Neural progenitor cell (in vitro differentiated cells): ENCODE data around the gene MAD1L1. TPM values are rescaled to one million over a fixed set of nuclear protein-coding genes. Genes with fewer than 3 reads are reported as not detected.

Source experiments
- DNase-seq: peaks from one replicate; pipeline ENCODE4 v3.0.0-alpha.2; 2016; ENCODE audit warnings: low spot score
- H2AFZ ChIP-seq: fragments of 200-600 bp; sonication (generic); replicated peaks from 2 replicates; pipeline ENCODE4 v1.6.1; 2016; ENCODE audit warnings: antibody characterized with exemption
- H3F3A ChIP-seq: fragments of 200-600 bp; sonication (generic); 2 replicates; pipeline ENCODE4 v1.6.1; 2016; ENCODE audit warnings: antibody characterized with exemption, low read depth
- H3K27ac ChIP-seq: fragments of 200-600 bp; sonication (generic); 2 replicates; pipeline ENCODE4 v1.5.1; 2016; ENCODE audit warnings: mild to moderate bottlenecking
- H3K27me3 ChIP-seq: fragments of 200-600 bp; sonication (generic); 2 replicates; pipeline ENCODE4 v1.6.1; 2016; ENCODE audit warnings: mild to moderate bottlenecking, moderate library complexity
- H3K36me3 ChIP-seq: fragments of 200-600 bp; sonication (generic); 2 replicates; pipeline ENCODE4 v1.5.1; 2016
- H3K4me1 ChIP-seq: fragments of 200-600 bp; sonication (generic); 2 replicates; pipeline ENCODE4 v1.6.1; 2016; ENCODE audit warnings: mixed run types
- H3K4me2 ChIP-seq: fragments of 200-600 bp; sonication (generic); 2 replicates; pipeline ENCODE4 v1.6.1; 2016
- H3K4me3 ChIP-seq: fragments of 200-600 bp; sonication (generic); 2 replicates; pipeline ENCODE4 v1.5.1; 2016
- H3K79me2 ChIP-seq: fragments of 200-600 bp; sonication (generic); 2 replicates; pipeline ENCODE4 v1.6.1; 2016; ENCODE audit warnings: low read depth
- H3K9ac ChIP-seq: fragments of 200-600 bp; sonication (generic); 2 replicates; pipeline ENCODE4 v1.6.1; 2016
- H3K9me3 ChIP-seq: fragments of 200-600 bp; sonication (generic); 2 replicates; pipeline ENCODE4 v1.5.1; 2016; ENCODE audit warnings: low read depth
- H4K20me1 ChIP-seq: fragments of 200-600 bp; sonication (generic); 2 replicates; pipeline ENCODE4 v1.6.1; 2016; ENCODE audit warnings: low read depth
- H3K27ac Mint-ChIP-seq: 3 replicates; pipeline ENCODE4 v1.8.0; 2021; ENCODE audit warnings: mixed read lengths
- H3K27me3 Mint-ChIP-seq: 2 replicates; pipeline ENCODE4 v1.8.0; 2022; ENCODE audit warnings: low read depth, mild to moderate bottlenecking, inconsistent platforms, moderate library complexity, mixed read lengths; ENCODE audit not compliant: insufficient read depth
- H3K36me3 Mint-ChIP-seq: 3 replicates; pipeline ENCODE4 v1.8.0; 2021; ENCODE audit warnings: mixed read lengths
- H3K4me1 Mint-ChIP-seq: 3 replicates; pipeline ENCODE4 v1.8.0; 2021; ENCODE audit warnings: mixed read lengths
- H3K4me3 Mint-ChIP-seq: 3 replicates; pipeline ENCODE4 v1.8.0; 2021; ENCODE audit warnings: mild to moderate bottlenecking, moderate library complexity, mixed read lengths
- H3K9me3 Mint-ChIP-seq: 3 replicates; pipeline ENCODE4 v1.8.0; 2020; ENCODE audit warnings: mixed read lengths
- CTCF ChIP-seq: fragments of 200-600 bp; sonication (generic); IDR thresholded peaks from 2 replicates; pipeline ENCODE4 v1.5.1; 2017; ENCODE audit warnings: antibody characterized with exemption, mild to moderate bottlenecking
- EZH2 ChIP-seq: fragments of 200-600 bp; sonication (generic); IDR thresholded peaks from 2 replicates; pipeline ENCODE4 v1.6.1; 2017; ENCODE audit warnings: antibody characterized with exemption, mild to moderate bottlenecking, moderate library complexity
- EZH2phosphoT487 ChIP-seq: fragments of 200-600 bp; sonication (generic); IDR thresholded peaks from 2 replicates; pipeline ENCODE4 v1.6.1; 2017; ENCODE audit warnings: antibody characterized with exemption
- total RNA-seq: library from RNA; depleted of rRNA; stranded (reverse); fragments of >200 nt; gene quantifications from 2 replicates; pipeline ENCODE4 v1.2.3, GENCODE V29; 2015; ENCODE audit warnings: low replicate concordance

Gene MAD1L1
- total RNA-seq, 1 donor from 2014 or later, result 23.7 TPM

DNA sequence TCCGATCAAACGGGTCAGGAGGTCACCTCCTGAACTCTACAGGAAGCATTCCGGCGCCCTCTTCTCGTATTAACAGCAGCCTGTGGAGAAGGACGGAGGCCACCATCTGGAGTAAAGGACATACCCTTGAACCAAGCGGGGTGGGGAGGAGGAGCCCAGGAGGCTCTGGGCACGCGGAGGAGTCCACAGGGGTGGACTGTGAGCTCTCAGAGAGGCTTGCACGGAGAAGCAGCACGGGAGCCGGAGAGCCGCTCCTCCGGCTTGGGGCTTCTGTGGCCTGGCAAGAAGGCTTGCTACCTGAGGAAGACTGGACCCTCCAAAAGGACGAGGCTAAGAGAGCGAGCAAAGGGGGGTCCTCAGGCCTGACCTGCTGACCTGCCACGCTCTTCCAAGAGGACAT, 77.9 kb downstream of the MAD1L1 start:
- Mint-ChIP-seq H3K4me1 (peaks cover 37% of the 10 kb centered on the region), H3K27ac (no peak overlapping the region), H3K27me3 (no peaks in the 10 kb centered on the region), H3K9me3 (no peaks in the 10 kb centered on the region), H3K4me3 (no peak overlapping the region), H3K36me3 (peaks cover 17% of the 10 kb centered on the region)
- Histone ChIP-seq H3K79me2 (peaks cover 5% of the 10 kb centered on the region), H2AFZ (no peak overlapping the region), H3K4me2 (no peak overlapping the region), H3K36me3 (no peaks in the 10 kb centered on the region), H3K27ac (no peak overlapping the region), H3K9me3 (no peaks in the 10 kb centered on the region), H3K9ac (no peak overlapping the region), H4K20me1 (peaks cover 22% of the 10 kb centered on the region), H3K4me3 (no peak overlapping the region), H3K27me3 (no peaks in the 10 kb centered on the region), H3K4me1 (peaks cover 21% of the 10 kb centered on the region), H3F3A (peaks cover 13% of the 10 kb centered on the region)
- DNase-seq, result no peak
- TF ChIP-seq EZH2 (no peak), CTCF (no peak), EZH2phosphoT487 (no peak)

- Histone ChIP-seq H3K9me3 (no peaks in the 10 kb centered on the region), H3K27ac (no peak overlapping the region), H2AFZ (no peak overlapping the region), H3K79me2 (peaks cover under 1% of the 10 kb centered on the region), H3K4me2 (no peak overlapping the region), H3K27me3 (no peaks in the 10 kb centered on the region), H3K36me3 (no peaks in the 10 kb centered on the region), H3F3A (peaks cover 9% of the 10 kb centered on the region), H4K20me1 (peaks cover 21% of the 10 kb centered on the region), H3K4me3 (no peak overlapping the region), H3K4me1 (peaks cover 14% of the 10 kb centered on the region), H3K9ac (no peak overlapping the region)
- TF ChIP-seq EZH2, result no peak
- no peaks in the 10 kb centered on the region for H3K9me3 Mint-ChIP-seq
- no peaks in the 10 kb centered on the region for H3K27me3 Mint-ChIP-seq
- H3K4me3 Mint-ChIP-seq, result no peak overlapping the region
- no peak for DNase-seq
- H3K27ac Mint-ChIP-seq, result peak overlapping the region; percentile 26
- H3K36me3 Mint-ChIP-seq, result peaks cover 20% of the 10 kb centered on the region
- H3K4me1 Mint-ChIP-seq, result peaks cover 35% of the 10 kb centered on the region
Measured at GRCh38 chr7:2154121-2154520, 78.6 kb downstream of the MAD1L1 start.

DNA sequence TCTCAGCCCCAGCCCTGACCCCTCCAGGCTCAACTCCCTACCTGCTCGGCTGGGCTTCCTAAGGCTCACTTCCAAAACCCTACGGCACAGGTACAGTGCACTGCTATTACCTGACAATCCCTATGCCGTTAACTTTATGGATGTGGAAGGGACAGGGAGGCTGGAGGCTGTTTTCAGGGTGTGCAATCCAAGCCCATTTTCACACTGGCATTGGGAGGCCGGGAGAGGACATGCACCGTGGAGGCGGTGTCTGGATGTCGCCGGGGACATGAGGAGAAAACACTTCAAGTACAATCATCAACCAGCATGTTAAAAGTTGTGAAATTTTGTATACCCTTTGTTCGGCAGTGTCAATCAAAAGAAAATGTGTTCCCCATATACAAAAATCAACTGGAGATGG, 80.1 kb downstream of the MAD1L1 start:
- no peak overlapping the region for H3K27ac Mint-ChIP-seq
- H4K20me1 ChIP-seq, result peaks cover 18% of the 10 kb centered on the region

More for the DNA sequence above, 80.1 kb downstream of the MAD1L1 start:
- no peaks in the 10 kb centered on the region for H3K79me2 ChIP-seq
- Mint-ChIP-seq H3K36me3 (peaks cover 20% of the 10 kb centered on the region), H3K27me3 (no peaks in the 10 kb centered on the region), H3K4me3 (no peak overlapping the region), H3K9me3 (no peaks in the 10 kb centered on the region), H3K4me1 (peaks cover 25% of the 10 kb centered on the region)
- no peaks in the 10 kb centered on the region for H3K27me3 ChIP-seq
- no peak overlapping the region for H2AFZ ChIP-seq
- H3F3A ChIP-seq, result no peaks in the 10 kb centered on the region
- H3K4me3 ChIP-seq, result no peak overlapping the region
- no peaks in the 10 kb centered on the region for H3K36me3 ChIP-seq
- no peak overlapping the region for H3K4me2 ChIP-seq
- no peak overlapping the region for H3K27ac ChIP-seq
- H3K9ac ChIP-seq, result no peak overlapping the region
- H3K9me3 ChIP-seq, result no peaks in the 10 kb centered on the region
- TF ChIP-seq EZH2phosphoT487 (no peak), CTCF (no peak), EZH2 (no peak)
- H3K4me1 ChIP-seq, result peaks cover 2% of the 10 kb centered on the region
- no peak for DNase-seq
